HepG2 (cell line): ENCODE data around the gene CTDNEP1. TPM values are rescaled to one million over a fixed set of nuclear protein-coding genes. Genes with fewer than 3 reads are reported as not detected.

Experiments
- ATM ChIP-seq: fragments of 450-650 bp; IDR thresholded peaks from 2 replicates; pipeline ENCODE4 v1.7.1; 2017; ENCODE audit warnings: mild to moderate bottlenecking, borderline replicate concordance
- BORCS8-MEF2B ChIP-seq: sonication (generic); formaldehyde crosslinking; IDR thresholded peaks from 2 replicates; pipeline ENCODE4 v1.8.0; 2022; ENCODE audit warnings: mild to moderate bottlenecking, missing genetic modification reagents
- CREB1 ChIP-seq, 2 experiments: fragments of 450-650 bp in 1 of 2; IDR thresholded peaks; 2 replicates each; pipeline ENCODE4 v1.6.1; 2016 to 2017; ENCODE audit warnings: control low read depth in 1 of 2, mild to moderate bottlenecking in 1 of 2, missing compliant biosample characterization in 1 of 2, missing genetic modification characterization in 1 of 2
- ERF ChIP-seq: IDR thresholded peaks from 2 replicates; pipeline ENCODE4 v1.6.1; 2018; ENCODE audit warnings: missing biosample characterization, missing genetic modification reagents
- HDAC6 ChIP-seq: fragments of 200-600 bp; sonication (generic); IDR thresholded peaks from 2 replicates; pipeline ENCODE4 v1.7.0; 2017; ENCODE audit warnings: mild to moderate bottlenecking, antibody characterized with exemption, low read length, low read depth
- MED13 ChIP-seq: sonication (generic); formaldehyde crosslinking; IDR thresholded peaks from 2 replicates; pipeline ENCODE4 v1.5.0; 2020; ENCODE audit warnings: missing genetic modification reagents
- SNAPC4 ChIP-seq: sonication (generic); formaldehyde crosslinking; IDR thresholded peaks from 2 replicates; pipeline ENCODE4 v1.4.0; 2020; ENCODE audit warnings: mild to moderate bottlenecking, missing genetic modification reagents
- SP5 ChIP-seq: IDR thresholded peaks from 2 replicates; pipeline ENCODE4 v1.6.1; 2016; ENCODE audit warnings: low read depth, borderline replicate concordance
- ZNF234 ChIP-seq: sonication (generic); formaldehyde crosslinking; conservative IDR thresholded peaks from 2 replicates; pipeline ENCODE4 v1.5.1; 2020; ENCODE audit warnings: mild to moderate bottlenecking, missing genetic modification reagents
- ZNF276 ChIP-seq: sonication (generic); formaldehyde crosslinking; IDR thresholded peaks from 2 replicates; pipeline ENCODE4 v1.4.0; 2020; ENCODE audit warnings: mild to moderate bottlenecking, low read depth, missing genetic modification reagents
- ZNF280D ChIP-seq: sonication (generic); formaldehyde crosslinking; IDR thresholded peaks from 2 replicates; pipeline ENCODE4 v1.5.1; 2020; ENCODE audit warnings: mild to moderate bottlenecking, missing genetic modification reagents
- ZNF574 ChIP-seq: sonication (generic); formaldehyde crosslinking; IDR thresholded peaks from 2 replicates; pipeline ENCODE4 v1.4.0; 2020; ENCODE audit warnings: missing genetic modification reagents
- ZNF577 ChIP-seq: sonication (generic); formaldehyde crosslinking; IDR thresholded peaks from 2 replicates; pipeline ENCODE4 v1.4.0; 2020; ENCODE audit warnings: mild to moderate bottlenecking, low read depth, missing genetic modification reagents, borderline replicate concordance
- ZNF614 ChIP-seq: IDR thresholded peaks from 2 replicates; pipeline ENCODE4 v1.6.1; 2018; ENCODE audit warnings: missing biosample characterization, missing genetic modification reagents, inconsistent platforms, borderline replicate concordance
- ZNF777 ChIP-seq: sonication (generic); formaldehyde crosslinking; IDR thresholded peaks from 2 replicates; pipeline ENCODE4 v1.4.0; 2020; ENCODE audit warnings: missing genetic modification reagents
- ZNF891 ChIP-seq: sonication (generic); formaldehyde crosslinking; IDR thresholded peaks from 2 replicates; pipeline ENCODE4 v1.5.0; 2020; ENCODE audit warnings: mild to moderate bottlenecking, missing genetic modification reagents
- polyA plus RNA-seq, 8 experiments: library from polyadenylated mRNA; depleted of rRNA in 3 of 8; stranded (reverse) in 7 of 8; unstranded in 1 of 8; fragments of >200 nt; fragmentation: Illumina TruSeq in 4 of 8; extraction: Trizol in 4 of 8; gene quantifications; 2 replicates each; pipeline versions ENCODE4 v1.2.1 to v1.2.3, GENCODE V29; 2011 to 2016; ENCODE audit warnings: low read depth in 4 of 8, missing spikeins in 1 of 8, mixed read lengths in 1 of 8; ENCODE audit not compliant: insufficient read depth in 1 of 8
- total RNA-seq, 5 experiments: library from RNA; depleted of rRNA; stranded (reverse); fragments of >200 nt; fragmentation: Illumina TruSeq; extraction: Trizol; gene quantifications; 2 replicates each; pipeline ENCODE4 v1.2.3, GENCODE V29; 2016; ENCODE audit warnings: low read depth in 1 of 5

Gene CTDNEP1
- total and polyA plus RNA-seq, 2 of the 13 experiments (the other 11 are each of a cell fraction or from before 2014, with no cell fraction given): 19.8 to 118 TPM

- TF ChIP-seq ZNF891 (peak; percentile 53), ZNF577 (CRISPR knock-in tag) (no peak), SP5 (CRISPR knock-in tag) (no peak), ERF (CRISPR knock-in tag) (0 out of 2 replicates have a peak, but pooled peaks have one; percentile 12), ZNF276 (CRISPR knock-in tag) (no peak), ZNF614 (CRISPR knock-in tag) (no peak), ZNF234 (CRISPR knock-in tag) (no peak), ZNF574 (CRISPR knock-in tag) (peak; percentile 89), ZNF280D (peak; percentile 81; the same call in 1 of the 2 replicates), SNAPC4 (CRISPR knock-in tag) (no peak), HDAC6 (no peak), BORCS8-MEF2B (CRISPR knock-in tag) (peak; percentile 70), ZNF777 (CRISPR knock-in tag) (no peak), CREB1 (IDR thresholded peaks at IDR 0.05) (no peak), CREB1 (CRISPR knock-in tag; IDR thresholded peaks at IDR 0.05) (peak; percentile 62; the same call in 1 of the 2 replicates), MED13 (no peak), ATM (no peak)
These were observed 31.5 kb downstream of the CTDNEP1 start, which contains the start of the genes ACADVL and DLG4 (continued) for GRCh38 chr17:7219812-7220592.
